ENCODE measurements around the gene ONECUT2.

GRCh38 chr18:57497372-57498294 lies 62.5 kb downstream of the ONECUT2 start:
- TF ChIP-seq POLR2AphosphoS5 (IDR thresholded peaks at IDR 0.05; ENCODE audit: low read depth, low read length) (no peak), ZFX (IDR thresholded peaks at IDR 0.05) (no peak), ELF1 (IDR thresholded peaks at IDR 0.05; ENCODE audit: borderline replicate concordance, low read depth) (no peak), EZH2 (IDR thresholded peaks at IDR 0.05) (no peak), REST (IDR thresholded peaks at IDR 0.05; ENCODE audit: low read depth) (no peak), SIN3A (IDR thresholded peaks at IDR 0.05; ENCODE audit: low read depth) (no peak), ZNF274 (IDR thresholded peaks at IDR 0.05; ENCODE audit: low read depth, low read length) (no peak), POLR2A (IDR thresholded peaks at IDR 0.05; ENCODE audit: borderline replicate concordance, extremely low read depth, insufficient read depth, insufficient read length) (no peak), MAX (IDR thresholded peaks at IDR 0.05) (no peak), CTCF (IDR thresholded peaks at IDR 0.05 in 2 of 3, conservative IDR thresholded peaks at IDR 0.05 in 1 of 3; ENCODE audit: borderline replicate concordance in 1 of 3, insufficient read depth in 1 of 3, low read depth in 2 of 3, low read length in 2 of 3) (no peak), YY1 (IDR thresholded peaks at IDR 0.05; ENCODE audit: extremely low read depth, insufficient replicate concordance, low read depth, low read length) (no peak), SRF (IDR thresholded peaks at IDR 0.05; ENCODE audit: low read depth) (no peak), JUND (IDR thresholded peaks at IDR 0.05) (no peak), ZBTB33 (IDR thresholded peaks at IDR 0.05; ENCODE audit: extremely low read depth, insufficient replicate concordance, low read length) (no peak)

Measured in HCT116 (cell line).